ENCODE data around the gene MYOT. TPM values are rescaled to one million over a fixed set of nuclear protein-coding genes. Genes with fewer than 3 reads are reported as not detected.

The MYOT gene
- total and polyA plus RNA-seq, 2 donors (not counting 3 experiments of a cell fraction or from before 2014, with no cell fraction given): not detected

DNA sequence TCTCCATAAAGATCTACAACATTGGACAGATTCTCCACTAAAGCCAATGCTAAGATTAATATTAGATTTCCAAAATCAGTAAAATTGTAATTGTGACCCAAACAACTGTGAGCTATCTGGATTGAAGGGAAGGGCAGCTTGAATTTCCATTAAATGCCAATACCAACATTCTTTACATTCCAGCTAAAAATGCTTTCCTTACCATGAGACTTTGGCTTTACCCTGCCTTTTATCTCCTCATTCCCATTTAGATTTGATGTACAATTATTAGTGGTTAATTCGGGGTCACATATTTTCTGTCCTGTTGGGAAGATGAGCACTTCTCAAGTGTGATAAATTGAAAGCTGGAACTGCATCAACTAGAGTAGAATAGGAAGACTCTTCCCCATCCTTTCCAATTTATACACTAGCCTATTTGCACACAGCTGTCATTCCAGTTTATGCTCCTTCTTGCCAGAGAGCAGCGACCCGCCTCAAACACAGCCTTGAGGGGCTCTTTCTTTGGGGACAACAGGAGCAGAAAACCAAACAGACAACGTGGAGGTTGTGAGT, 33.1 kb upstream of the MYOT start:
- no peaks in the 10 kb centered on the region for H4K20me1 ChIP-seq (replicated peaks; ENCODE audit: control insufficient read depth, extremely low read depth, insufficient read depth, low read length)
- POLR2A ChIA-PET: no interaction called here
- BruUV-seq (replicated peaks): no TSS peak
- DNase-seq (ENCODE audit: low read depth, low spot score): no peak
- no peak overlapping the region for H3K27ac ChIP-seq (ENCODE audit: insufficient read depth, low read depth, low read length)
- peaks cover 2% of the 10 kb centered on the region for H3K4me1 ChIP-seq (ENCODE audit: control insufficient read depth, extremely low read depth, insufficient read depth, low read length)
- dilution Hi-C loops (cut with MboI; ENCODE audit: extremely low pct_ligation_motif_present, low sequenced_read_pairs): no loop called here
- FAIRE-seq: no peak
- CTCF ChIA-PET: interaction anchor here (1.3 to 1.9 kb wide), 2 partner anchors 11 to 56 kb away, joined by 4 to 9 read pairs; no protein-coding TSS in a partner anchor
- H3K4me2 ChIP-seq (ENCODE audit: insufficient read depth, low read length): no peak overlapping the region
- intact Hi-C loops (cut with micrococcal nuclease): no loop called here
- H3K79me2 ChIP-seq (ENCODE audit: control insufficient read depth, insufficient read depth, low read length): no peaks in the 10 kb centered on the region
- H3K9ac ChIP-seq (replicated peaks; ENCODE audit: extremely low read depth, insufficient read depth, low read length): no peak overlapping the region
- TF ChIP-seq, protein P1, sequence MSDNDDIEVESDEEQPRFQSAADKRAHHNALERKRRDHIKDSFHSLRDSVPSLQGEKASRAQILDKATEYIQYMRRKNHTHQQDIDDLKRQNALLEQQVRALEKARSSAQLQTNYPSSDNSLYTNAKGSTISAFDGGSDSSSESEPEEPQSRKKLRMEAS (IDR thresholded peaks at IDR 0.05; ENCODE audit: insufficient read depth, insufficient read length): no peak
- TF ChIP-seq POLR2AphosphoS5 (IDR thresholded peaks at IDR 0.05; ENCODE audit: insufficient read depth, low read depth, low read length): no peak
- TF ChIP-seq POLR2A (IDR thresholded peaks at IDR 0.05; ENCODE audit: low read depth, low read length): no peak
- no peak for TF ChIP-seq FOS (IDR thresholded peaks at IDR 0.05; ENCODE audit: borderline replicate concordance, insufficient read depth, low read length)
- TF ChIP-seq, protein P2, sequence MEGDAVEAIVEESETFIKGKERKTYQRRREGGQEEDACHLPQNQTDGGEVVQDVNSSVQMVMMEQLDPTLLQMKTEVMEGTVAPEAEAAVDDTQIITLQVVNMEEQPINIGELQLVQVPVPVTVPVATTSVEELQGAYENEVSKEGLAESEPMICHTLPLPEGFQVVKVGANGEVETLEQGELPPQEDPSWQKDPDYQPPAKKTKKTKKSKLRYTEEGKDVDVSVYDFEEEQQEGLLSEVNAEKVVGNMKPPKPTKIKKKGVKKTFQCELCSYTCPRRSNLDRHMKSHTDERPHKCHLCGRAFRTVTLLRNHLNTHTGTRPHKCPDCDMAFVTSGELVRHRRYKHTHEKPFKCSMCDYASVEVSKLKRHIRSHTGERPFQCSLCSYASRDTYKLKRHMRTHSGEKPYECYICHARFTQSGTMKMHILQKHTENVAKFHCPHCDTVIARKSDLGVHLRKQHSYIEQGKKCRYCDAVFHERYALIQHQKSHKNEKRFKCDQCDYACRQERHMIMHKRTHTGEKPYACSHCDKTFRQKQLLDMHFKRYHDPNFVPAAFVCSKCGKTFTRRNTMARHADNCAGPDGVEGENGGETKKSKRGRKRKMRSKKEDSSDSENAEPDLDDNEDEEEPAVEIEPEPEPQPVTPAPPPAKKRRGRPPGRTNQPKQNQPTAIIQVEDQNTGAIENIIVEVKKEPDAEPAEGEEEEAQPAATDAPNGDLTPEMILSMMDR (IDR thresholded peaks at IDR 0.05; ENCODE audit: extremely low read depth in 1 of 2, insufficient read depth in 1 of 2, low read depth in 1 of 2, low read length in 2 of 2): no peak
- TF ChIP-seq JUN (IDR thresholded peaks at IDR 0.05; ENCODE audit: borderline replicate concordance, insufficient read depth, insufficient read length, low read depth): no peak
- no peak for TF ChIP-seq GATA2 (IDR thresholded peaks at IDR 0.05; ENCODE audit: insufficient read depth, insufficient read length, low read depth, low read length)
- no peak for TF ChIP-seq EZH2 (IDR thresholded peaks at IDR 0.05; ENCODE audit: borderline replicate concordance, low read depth, low read length, severe bottlenecking)
- no peak for TF ChIP-seq MYC (IDR thresholded peaks at IDR 0.05; ENCODE audit: low read depth, low read length)
- no peaks in the 10 kb centered on the region for H3K9me1 ChIP-seq (replicated peaks; ENCODE audit: control insufficient read depth, extremely low read depth, insufficient read depth, low read length)
- peaks cover 2% of the 10 kb centered on the region in 2 experiments for H3K27me3 ChIP-seq (ENCODE audit: control insufficient read depth in 2 of 2, insufficient read depth in 2 of 2, low read length in 2 of 2)
- H3K4me3 ChIP-seq (replicated peaks in 1 of 3; ENCODE audit: insufficient read depth in 1 of 3, low read depth in 1 of 3, low read length in 3 of 3): no peak overlapping the region
- H3K36me3 ChIP-seq (ENCODE audit: control insufficient read depth in 2 of 2, extremely low read depth in 1 of 2, insufficient read depth in 2 of 2, low read length in 2 of 2): no peaks in the 10 kb centered on the region
- no peak overlapping the region for H2AFZ ChIP-seq (ENCODE audit: low read depth, low read length)
- H3K9me3 ChIP-seq (replicated peaks; ENCODE audit: control insufficient read depth, insufficient read depth, low read length): no peaks in the 10 kb centered on the region

All from endothelial cell of umbilical vein (primary cell).